ENCODE measurements around the gene TRAPPC2L. TPM values are rescaled to one million over a fixed set of nuclear protein-coding genes. Genes with fewer than 3 reads are reported as not detected.

Gene TRAPPC2L
- total and polyA plus RNA-seq, 9 donors = 47.6 to 67.5 (median 52.1) TPM

- peaks cover 62% of the 10 kb centered on the region for H3K4me1 ChIP-seq (ENCODE audit: control insufficient read depth, insufficient read depth, low read length)
- peak overlapping the region; percentile 68 for H3K4me3 ChIP-seq (ENCODE audit: low read length)
- peaks cover 30% of the 10 kb centered on the region for H3K36me3 ChIP-seq (ENCODE audit: control insufficient read depth, insufficient read depth, low read length)
- 1% methylated on average over 65 of the region's 65 CpGs for WGBS (ENCODE audit: insufficient coverage)
- H3K27ac ChIP-seq (ENCODE audit: low read length) = peak overlapping the region; percentile 90
- H3K9me3 ChIP-seq (replicated peaks; ENCODE audit: control insufficient read depth, low read depth, low read length) = no peaks in the 10 kb centered on the region
- no peaks in the 10 kb centered on the region for H3K27me3 ChIP-seq (ENCODE audit: control insufficient read depth, insufficient read depth, low read length)
- DNase-seq = peak; percentile 95
Observed at GRCh38 chr16:88810912-88811768, 45.8 kb upstream of the TRAPPC2L start.

DNA sequence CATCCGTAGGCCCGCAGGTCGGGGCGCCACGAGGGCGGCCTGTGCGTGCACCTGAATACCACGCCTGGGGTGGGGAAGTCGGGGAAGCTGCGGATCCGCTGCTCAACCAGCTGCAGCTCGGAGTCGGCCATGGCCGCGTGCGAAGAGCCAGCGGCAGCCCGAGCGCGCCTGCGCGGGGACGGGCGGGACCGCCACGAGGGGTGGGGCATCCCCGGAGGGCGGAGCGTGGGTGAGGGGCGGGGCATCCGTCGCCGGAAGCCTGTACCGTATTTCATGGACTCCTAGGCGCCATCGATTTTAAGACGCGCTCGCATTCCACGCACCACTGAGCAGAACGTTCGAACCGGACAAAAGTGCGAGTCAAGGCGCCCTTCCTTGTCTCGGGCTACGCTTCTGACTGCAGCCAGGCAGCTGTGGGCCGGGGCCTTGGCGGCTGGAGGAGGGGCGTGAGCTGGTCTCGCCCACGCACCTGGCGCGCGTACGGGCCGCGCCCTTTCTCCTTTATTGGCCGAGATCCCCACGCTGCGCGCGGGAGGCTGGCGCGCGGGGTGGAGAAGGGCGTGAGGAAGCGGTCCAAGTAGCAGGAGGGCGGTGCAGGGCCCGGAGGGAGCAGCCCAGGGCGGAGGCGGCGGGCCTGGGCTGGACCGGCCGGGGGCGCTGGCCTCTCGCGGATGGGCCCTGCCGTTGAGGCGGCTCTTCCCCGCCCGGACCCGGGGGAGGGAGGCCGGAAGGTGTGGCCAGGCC is 45.0 kb upstream of the TRAPPC2L start, which contains the start of gene APRT:
Gene APRT (minus strand): TSS at position 160 of the 744 bp plus-strand sequence. CDS start 29 bp downstream, at position 131.
- WGBS (ENCODE audit: insufficient coverage) = under 1% methylated on average over 80 of the region's 84 CpGs
- Histone ChIP-seq H3K27me3 (ENCODE audit: control insufficient read depth, insufficient read depth, low read length) (no peaks in the 10 kb centered on the region), H3K4me1 (ENCODE audit: control insufficient read depth, insufficient read depth, low read length) (peaks cover 56% of the 10 kb centered on the region), H3K36me3 (ENCODE audit: control insufficient read depth, insufficient read depth, low read length) (peaks cover 25% of the 10 kb centered on the region), H3K27ac (ENCODE audit: low read length) (peak within 1 kb of the TSS; percentile 90), H3K4me3 (ENCODE audit: low read length) (peak within 1 kb of the TSS; percentile 68), H3K9me3 (replicated peaks; ENCODE audit: control insufficient read depth, low read depth, low read length) (no peaks in the 10 kb centered on the region)
- peak; percentile 97 for DNase-seq

- peak; percentile 76 for DNase-seq
- Histone ChIP-seq H3K4me3 (ENCODE audit: low read length) (peak overlapping the region; percentile 34), H3K4me1 (ENCODE audit: control insufficient read depth, insufficient read depth, low read length) (peaks cover 48% of the 10 kb centered on the region)
Observed at GRCh38 chr16:88812513-88813268, 44.2 kb upstream of the TRAPPC2L start.

DNA sequence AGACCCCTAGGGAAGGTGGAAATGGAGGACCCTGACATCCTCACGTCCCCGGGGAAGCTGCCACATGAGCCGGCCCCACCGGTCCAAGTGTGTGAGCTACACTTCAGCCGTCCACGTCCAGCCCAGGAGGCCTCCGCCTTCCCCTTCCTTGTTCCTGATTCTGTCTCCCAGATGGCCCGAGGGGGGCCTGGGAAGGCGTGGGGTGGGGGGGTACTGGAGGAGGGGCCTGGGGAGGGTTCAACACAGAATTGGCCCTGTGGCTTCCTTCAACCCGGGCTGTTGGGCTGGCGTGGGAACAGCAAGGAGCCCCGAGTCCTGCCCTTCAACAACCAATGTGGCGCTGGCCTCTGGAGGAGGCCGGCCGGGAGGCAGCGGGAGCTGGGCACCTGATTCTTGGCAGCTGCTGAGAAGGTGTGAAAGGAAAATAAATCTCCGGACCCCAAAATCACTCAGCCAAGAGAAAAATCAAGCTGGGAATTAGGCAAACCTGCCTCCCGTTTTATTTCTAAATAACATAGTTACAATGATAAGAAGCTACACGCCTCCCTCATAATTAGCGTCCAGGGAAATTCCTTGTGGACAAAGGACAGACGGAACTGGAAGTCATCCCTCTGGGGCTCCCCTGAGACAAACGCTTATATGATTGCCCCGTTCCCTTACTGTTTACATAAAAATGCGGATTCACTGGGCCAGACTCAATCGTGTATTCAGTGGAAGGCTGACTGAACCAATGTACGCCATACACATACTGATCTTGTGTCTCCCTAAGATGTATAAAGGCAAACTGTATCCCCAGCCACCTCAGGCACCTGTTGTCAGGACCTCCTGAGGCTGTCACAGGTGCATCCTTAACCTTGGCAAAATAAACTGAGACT is 43.4 kb upstream of the TRAPPC2L start:
- no peak for DNase-seq
- 44% methylated on average over 6 of the region's 26 CpGs for WGBS (ENCODE audit: insufficient coverage)
- H3K4me1 ChIP-seq (ENCODE audit: control insufficient read depth, insufficient read depth, low read length) = peaks cover 40% of the 10 kb centered on the region
- no peak overlapping the region for H3K4me3 ChIP-seq (ENCODE audit: low read length)
- H3K9me3 ChIP-seq (replicated peaks; ENCODE audit: control insufficient read depth, low read depth, low read length) = no peaks in the 10 kb centered on the region
- H3K27ac ChIP-seq (ENCODE audit: low read length) = no peak overlapping the region
- H3K36me3 ChIP-seq (ENCODE audit: control insufficient read depth, insufficient read depth, low read length) = peaks cover 16% of the 10 kb centered on the region
- no peaks in the 10 kb centered on the region for H3K27me3 ChIP-seq (ENCODE audit: control insufficient read depth, insufficient read depth, low read length)

More at GRCh38 chr16:88812513-88813268, 44.2 kb upstream of the TRAPPC2L start:
- peaks cover 24% of the 10 kb centered on the region for H3K36me3 ChIP-seq (ENCODE audit: control insufficient read depth, insufficient read depth, low read length)
- 40% methylated on average over 25 of the region's 37 CpGs for WGBS (ENCODE audit: insufficient coverage)
- H3K27me3 ChIP-seq (ENCODE audit: control insufficient read depth, insufficient read depth, low read length) = no peaks in the 10 kb centered on the region
- peak overlapping the region; percentile 85 for H3K27ac ChIP-seq (ENCODE audit: low read length)
- H3K9me3 ChIP-seq (replicated peaks; ENCODE audit: control insufficient read depth, low read depth, low read length) = no peaks in the 10 kb centered on the region

- H3K27ac ChIP-seq (ENCODE audit: low read length) = no peak overlapping the region
- no peaks in the 10 kb centered on the region for H3K27me3 ChIP-seq (ENCODE audit: control insufficient read depth, insufficient read depth, low read length)
- 87% methylated on average over 10 of the region's 13 CpGs for WGBS (ENCODE audit: insufficient coverage)
- peaks cover 38% of the 10 kb centered on the region for H3K4me1 ChIP-seq (ENCODE audit: control insufficient read depth, insufficient read depth, low read length)
- H3K9me3 ChIP-seq (replicated peaks; ENCODE audit: control insufficient read depth, low read depth, low read length) = no peaks in the 10 kb centered on the region
- H3K36me3 ChIP-seq (ENCODE audit: control insufficient read depth, insufficient read depth, low read length) = peaks cover 12% of the 10 kb centered on the region
- DNase-seq = no peak
- H3K4me3 ChIP-seq (ENCODE audit: low read length) = no peak overlapping the region
Observed at GRCh38 chr16:88814144-88814502, 42.8 kb upstream of the TRAPPC2L start.

GRCh38 chr16:88815227-88815626 is 41.7 kb upstream of the TRAPPC2L start:
- Histone ChIP-seq H3K4me1 (ENCODE audit: control insufficient read depth, insufficient read depth, low read length) (peaks cover 27% of the 10 kb centered on the region), H3K36me3 (ENCODE audit: control insufficient read depth, insufficient read depth, low read length) (peaks cover 1% of the 10 kb centered on the region), H3K27ac (ENCODE audit: low read length) (no peak overlapping the region), H3K27me3 (ENCODE audit: control insufficient read depth, insufficient read depth, low read length) (no peaks in the 10 kb centered on the region), H3K4me3 (ENCODE audit: low read length) (no peak overlapping the region), H3K9me3 (replicated peaks; ENCODE audit: control insufficient read depth, low read depth, low read length) (no peaks in the 10 kb centered on the region)
- WGBS (ENCODE audit: insufficient coverage) = 88% methylated on average over 7 of the region's 10 CpGs
- no peak for DNase-seq

GRCh38 chr16:88815901-88816589 is 40.9 kb upstream of the TRAPPC2L start:
- no peak overlapping the region for H3K4me3 ChIP-seq (ENCODE audit: low read length)
- H3K36me3 ChIP-seq (ENCODE audit: control insufficient read depth, insufficient read depth, low read length) = peaks cover 2% of the 10 kb centered on the region
- no peaks in the 10 kb centered on the region for H3K9me3 ChIP-seq (replicated peaks; ENCODE audit: control insufficient read depth, low read depth, low read length)
- DNase-seq = no peak
- H3K27ac ChIP-seq (ENCODE audit: low read length) = no peak overlapping the region
- peaks cover 23% of the 10 kb centered on the region for H3K4me1 ChIP-seq (ENCODE audit: control insufficient read depth, insufficient read depth, low read length)
- 55% methylated on average over 16 of the region's 19 CpGs for WGBS (ENCODE audit: insufficient coverage)
- no peaks in the 10 kb centered on the region for H3K27me3 ChIP-seq (ENCODE audit: control insufficient read depth, insufficient read depth, low read length)

GRCh38 chr16:88816736-88817535 is 40.0 kb upstream of the TRAPPC2L start:
- Histone ChIP-seq H3K4me3 (ENCODE audit: low read length) (no peak overlapping the region), H3K9me3 (replicated peaks; ENCODE audit: control insufficient read depth, low read depth, low read length) (no peaks in the 10 kb centered on the region), H3K27ac (ENCODE audit: low read length) (no peak overlapping the region), H3K36me3 (ENCODE audit: control insufficient read depth, insufficient read depth, low read length) (peaks cover 11% of the 10 kb centered on the region), H3K4me1 (ENCODE audit: control insufficient read depth, insufficient read depth, low read length) (peaks cover 21% of the 10 kb centered on the region), H3K27me3 (ENCODE audit: control insufficient read depth, insufficient read depth, low read length) (no peaks in the 10 kb centered on the region)
- WGBS (ENCODE audit: insufficient coverage) = 85% methylated on average over 35 of the region's 41 CpGs
- no peak for DNase-seq

Data from muscle of leg (tissue), 11 donors.